Effector CD4-positive, alpha-beta T cell (primary cell): ENCODE data around the gene SH3BP5.

ENCODE experiments used
- DNase-seq: peaks from one replicate; pipeline ENCODE4 v3.0.0-alpha.2; 2020

SH3BP5 gene

DNA sequence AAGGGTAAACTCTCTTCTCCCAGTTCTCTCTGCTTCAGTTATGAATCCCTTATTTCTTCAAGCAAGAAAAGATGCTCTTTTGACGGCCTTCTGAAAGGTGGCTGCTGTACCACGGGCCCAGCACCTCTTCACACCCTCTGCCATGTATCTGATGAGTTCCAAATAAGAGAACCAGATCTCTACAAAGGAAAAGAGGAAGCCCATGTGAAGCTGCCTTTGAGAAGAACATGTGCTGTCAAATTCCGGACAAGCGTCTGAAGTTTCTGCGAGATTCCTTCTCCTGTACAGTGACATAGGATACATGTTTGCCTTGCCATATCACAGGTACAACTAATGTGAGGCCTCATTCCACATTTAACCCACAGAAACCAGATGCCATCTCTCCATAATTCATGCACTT lies 59.2 kb downstream of the SH3BP5 start:
- DNase-seq = no peak

DNA sequence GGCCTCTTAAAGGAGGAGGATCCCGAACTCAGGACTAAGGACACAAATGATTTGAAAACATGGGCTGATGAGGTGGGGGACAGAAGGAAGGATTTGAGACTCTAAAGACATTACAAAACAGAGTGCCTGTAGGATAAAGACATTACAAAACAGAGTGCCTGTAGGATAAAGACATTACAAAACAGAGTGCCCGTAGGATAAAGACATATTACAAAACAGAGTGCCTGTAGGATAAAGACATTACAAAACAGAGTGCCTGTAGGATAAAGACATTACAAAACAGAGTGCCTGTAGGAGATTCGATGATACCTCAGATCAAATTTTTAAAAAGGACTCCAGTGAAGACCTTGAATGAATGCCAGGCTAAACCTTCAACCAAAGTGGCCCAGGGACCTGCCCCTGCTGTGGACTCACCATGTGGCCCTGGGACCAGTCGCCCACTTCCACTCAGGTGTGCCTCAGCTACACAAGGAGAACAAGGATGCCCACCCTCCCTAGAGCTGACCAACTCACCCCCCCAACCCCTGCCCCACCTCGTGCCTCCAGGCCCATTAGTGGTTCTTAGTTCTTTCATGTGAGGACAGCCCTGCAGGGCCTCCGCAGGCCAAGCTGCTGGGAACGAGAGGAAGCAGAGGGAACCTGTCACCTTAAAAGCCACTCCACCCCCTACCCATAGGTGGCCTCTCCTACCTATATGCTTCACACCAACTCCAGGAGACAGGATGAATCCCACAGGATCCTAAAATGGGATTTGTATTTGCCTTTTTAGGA lies 59.8 kb downstream of the SH3BP5 start:
- DNase-seq = no peak

DNA sequence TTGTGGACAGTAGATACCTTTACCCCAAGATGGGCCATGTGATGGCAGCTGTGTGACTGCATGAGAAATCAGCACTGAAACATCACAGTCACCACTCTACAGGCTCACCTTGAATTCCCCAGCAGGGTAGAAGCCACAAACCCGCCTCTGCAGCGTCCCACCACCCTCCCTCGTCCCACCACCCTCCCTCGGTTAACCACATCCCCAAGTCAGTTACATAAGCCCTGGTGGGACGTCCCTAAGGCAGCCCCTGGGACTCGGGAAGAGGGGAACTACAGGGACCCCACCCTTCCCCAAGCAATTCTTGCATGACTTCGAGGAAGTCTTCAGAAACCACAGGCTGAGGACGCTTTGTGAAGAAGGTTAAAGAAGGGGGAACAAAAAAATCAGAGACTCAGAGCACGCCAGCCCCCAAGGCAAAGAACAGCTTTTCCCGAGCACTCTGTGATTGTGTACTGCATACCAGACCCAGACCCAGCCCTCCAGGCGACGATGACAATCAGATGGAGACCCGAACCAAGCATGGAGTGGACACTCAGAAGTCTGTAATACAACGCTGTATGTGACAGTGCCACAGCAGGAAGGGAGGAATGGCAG lies 60.5 kb downstream of the SH3BP5 start:
- peak; percentile 79 for DNase-seq

DNA sequence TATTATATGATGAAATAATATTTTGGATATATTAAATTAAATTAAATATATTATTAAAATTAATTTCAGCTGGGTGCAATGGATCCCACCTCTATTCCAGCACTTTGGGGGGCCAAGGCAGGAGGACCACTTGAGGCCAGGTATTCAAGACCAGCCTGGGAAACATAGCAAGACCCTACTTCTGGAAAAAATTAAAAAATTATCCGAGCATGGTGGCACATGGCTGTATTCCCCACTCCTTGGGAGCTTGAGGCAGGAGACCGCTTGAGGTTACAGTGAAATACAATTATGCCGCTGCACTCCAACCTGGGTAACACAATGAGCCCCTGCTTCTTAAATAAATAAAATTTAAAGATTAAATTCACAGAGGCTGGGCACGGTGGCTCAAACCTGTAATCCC lies 61.4 kb downstream of the SH3BP5 start:
- DNase-seq = no peak

DNA sequence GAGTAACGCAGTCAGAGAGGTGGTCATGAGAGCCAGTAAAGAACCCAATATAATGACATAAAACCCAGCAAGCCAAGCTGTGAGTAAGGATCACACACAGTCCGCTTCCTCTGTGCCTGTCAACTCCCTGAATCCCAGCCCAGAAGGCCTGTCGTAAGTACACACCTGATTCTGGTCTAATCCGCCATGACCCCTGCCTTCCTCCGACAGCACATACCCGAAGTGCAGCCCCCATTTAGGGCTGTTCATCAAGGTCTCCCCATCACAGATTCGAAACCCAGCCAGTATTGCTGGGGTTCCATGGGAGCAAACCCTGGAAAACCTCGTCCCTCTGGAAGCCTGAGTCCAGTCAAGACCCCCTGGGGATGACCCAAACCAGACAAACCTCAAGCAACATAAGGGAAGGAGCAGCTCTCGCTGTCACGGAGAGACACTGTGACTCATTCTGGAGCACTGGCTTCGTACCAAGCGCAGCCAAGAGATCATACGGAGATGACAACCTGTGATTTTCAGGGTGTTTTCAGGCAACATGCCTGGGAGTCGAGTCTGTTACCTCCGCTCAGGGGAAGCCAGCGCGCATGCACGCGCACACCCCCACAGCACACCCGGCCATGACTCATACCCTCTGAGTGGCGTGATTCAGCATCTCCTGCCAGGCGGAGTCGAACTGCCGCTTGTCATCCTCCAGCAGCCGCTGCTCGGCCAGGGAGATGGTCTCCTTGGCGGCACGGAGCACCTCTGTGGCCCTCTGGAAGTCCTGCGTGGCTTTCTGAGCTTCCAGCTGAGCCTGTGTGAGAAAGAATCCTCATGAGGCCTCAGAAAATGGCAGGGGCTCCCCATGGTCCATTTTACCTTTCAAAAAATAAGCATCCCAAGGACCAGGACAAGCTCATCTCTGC lies 63.0 kb downstream of the SH3BP5 start:
- DNase-seq = peak; percentile 81

DNA sequence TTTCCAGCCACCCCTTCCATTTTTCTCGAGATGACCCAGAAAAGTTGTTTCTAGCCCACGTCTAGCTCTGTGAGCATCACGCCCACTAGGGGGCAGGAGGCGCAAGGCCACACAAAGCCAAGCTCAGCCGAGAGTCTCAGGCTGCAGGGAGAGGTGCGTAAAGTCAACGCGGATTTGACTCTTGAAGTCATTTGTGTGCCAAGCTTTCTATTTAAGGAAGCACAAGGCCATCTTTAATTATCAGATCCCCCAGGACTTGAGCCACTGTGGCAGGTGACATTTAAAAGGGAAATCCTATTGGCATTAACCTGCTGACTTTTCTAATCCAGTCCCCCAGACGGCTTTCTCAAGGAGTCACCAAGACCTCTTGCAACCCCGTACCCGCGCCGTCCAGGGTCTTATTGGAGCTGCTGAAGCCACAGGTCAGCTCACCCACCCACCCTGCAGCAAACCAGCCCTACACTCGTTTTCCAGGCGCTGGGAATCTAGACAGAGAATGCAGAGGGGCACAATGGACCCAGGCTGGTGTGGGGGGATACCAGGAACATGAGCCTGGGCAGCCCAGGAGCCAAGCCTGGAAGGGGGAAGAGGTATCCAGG lies 64.3 kb downstream of the SH3BP5 start:
- DNase-seq = peak; percentile 84

- no peak for DNase-seq
Observed at GRCh38 chr3:15267502-15267901, 64.9 kb downstream of the SH3BP5 start.

DNA sequence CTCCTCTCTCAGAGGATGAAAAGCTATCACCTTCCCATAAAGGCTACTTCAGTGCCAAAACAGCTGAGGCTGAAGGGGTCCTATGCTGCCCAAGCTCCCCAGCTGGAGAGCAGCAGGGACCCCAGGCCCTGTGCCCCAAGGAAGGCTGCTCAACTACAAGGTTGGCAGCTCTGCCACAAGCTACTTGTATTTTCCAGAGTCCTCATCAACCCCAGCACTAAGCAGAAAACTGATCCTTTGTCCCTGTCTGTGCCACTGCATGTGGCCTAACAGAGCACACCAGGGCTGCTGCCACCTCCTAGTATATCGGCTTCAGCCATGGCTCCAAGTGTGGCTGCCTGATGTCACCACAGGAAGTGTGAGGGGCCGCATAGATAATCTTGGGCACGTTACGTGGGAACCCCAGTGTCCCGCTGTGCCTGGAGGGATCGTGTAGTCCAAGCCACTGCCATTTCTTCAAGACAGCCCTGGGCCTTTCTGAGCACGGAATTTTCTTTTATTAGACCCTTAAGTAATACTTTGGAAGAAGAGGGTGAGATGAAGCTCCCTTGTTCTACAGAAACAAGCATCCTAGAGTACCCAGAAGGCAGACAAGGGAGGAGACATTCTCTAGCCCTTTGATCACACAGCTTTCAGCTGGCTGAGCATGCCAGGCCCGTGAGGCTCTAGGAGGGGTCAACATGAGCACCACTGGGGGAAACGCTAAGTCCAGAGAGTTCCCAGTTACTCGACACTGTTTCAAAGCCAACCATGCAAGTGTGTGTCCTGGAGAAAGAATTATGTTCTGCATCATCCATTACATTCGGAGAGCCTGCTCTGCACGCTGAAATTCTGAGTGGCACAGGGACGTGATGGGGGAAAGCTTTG lies 65.6 kb downstream of the SH3BP5 start:
- DNase-seq = no peak

- no peak for DNase-seq
Observed at GRCh38 chr3:15265655-15266509, 66.5 kb downstream of the SH3BP5 start.

GRCh38 chr3:15264486-15264885 lies 67.9 kb downstream of the SH3BP5 start:
- DNase-seq = no peak

GRCh38 chr3:15263926-15264325 lies 68.5 kb downstream of the SH3BP5 start:
- no peak for DNase-seq

DNA sequence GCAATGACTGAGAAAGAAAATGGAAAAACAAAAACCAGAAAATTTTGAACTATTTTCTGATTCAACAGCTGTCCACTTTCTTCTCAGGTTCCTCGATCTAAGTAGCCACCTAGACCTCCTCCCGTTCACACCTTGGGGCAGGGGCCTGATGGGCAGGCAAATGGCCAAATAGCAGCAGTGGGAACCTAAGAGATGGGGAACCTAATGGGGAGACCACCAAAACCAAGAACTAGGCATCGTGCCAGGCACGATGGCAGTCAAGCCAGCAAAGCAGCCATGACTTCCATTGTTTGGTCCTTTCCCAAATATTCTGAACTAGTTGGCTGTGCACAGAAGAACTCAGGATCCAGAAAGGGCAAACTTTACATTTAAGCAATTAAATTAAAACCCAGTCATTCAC lies 69.3 kb downstream of the SH3BP5 start:
- DNase-seq = no peak

DNA sequence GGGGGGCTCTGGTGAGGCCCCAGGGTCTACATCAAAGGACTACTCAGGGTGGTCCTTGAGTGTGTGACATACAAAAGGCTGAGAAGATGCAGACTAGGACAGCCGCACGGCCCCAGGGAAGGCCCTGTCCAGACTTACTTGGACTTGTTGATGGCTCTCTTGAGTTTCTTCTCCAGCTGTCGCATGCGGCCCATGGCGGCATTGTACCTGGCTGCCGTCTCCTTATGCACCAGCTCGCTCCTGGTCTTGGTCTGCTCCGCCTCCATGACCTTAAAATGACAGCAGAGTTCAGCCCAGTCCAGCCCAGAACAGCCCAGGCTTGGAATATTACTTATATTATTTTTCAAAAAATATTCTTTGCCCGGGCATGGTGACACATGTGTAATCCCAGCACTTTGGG lies 70.4 kb downstream of the SH3BP5 start:
- DNase-seq = no peak

DNA sequence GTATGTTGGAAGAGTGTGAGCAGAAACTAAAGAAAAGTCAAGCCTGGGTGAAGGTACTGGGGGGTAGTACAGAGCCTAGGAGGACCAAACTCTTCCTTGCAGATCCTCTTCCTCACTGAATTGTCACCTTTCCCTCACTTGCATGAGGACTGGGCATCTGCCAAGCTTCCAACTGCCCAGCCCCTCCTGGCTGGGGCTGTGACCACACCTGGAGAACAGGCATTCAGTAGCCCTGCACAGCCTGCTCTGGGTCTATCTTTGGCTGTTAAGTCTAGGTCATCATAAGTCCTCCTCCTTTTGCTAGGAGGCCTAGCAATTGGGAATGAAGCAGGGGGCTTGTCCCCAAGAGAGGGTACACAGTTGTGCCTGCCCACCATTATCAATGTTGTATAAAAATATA lies 71.1 kb downstream of the SH3BP5 start:
- no peak for DNase-seq

- no peak for DNase-seq
Observed at GRCh38 chr3:15260531-15260930, 71.9 kb downstream of the SH3BP5 start.

GRCh38 chr3:15258720-15259119 lies 73.7 kb downstream of the SH3BP5 start:
- DNase-seq = no peak

DNA sequence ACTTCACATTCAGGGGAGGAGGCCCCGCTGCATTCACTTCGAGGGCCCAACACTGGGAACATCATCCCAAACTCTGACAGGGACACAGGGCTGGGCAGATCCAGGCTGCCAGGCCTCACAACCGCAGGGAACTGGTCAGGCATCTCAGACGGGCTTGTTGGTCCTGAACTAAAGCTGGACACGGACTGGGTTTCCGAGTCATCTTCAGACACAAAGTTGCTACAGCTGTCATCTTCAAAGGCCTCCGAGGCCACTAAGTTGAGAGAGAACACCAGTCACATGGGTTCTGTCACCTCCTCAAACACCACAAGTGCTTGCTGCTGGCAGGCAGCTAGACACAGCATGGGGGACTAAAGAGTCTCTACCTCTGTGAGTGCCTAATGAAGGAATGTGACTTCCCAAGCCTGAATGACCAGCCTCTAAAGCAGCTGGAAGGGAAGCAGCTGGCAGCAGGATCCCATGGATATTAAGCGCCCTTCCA lies 75.5 kb downstream of the SH3BP5 start:
- DNase-seq = no peak

- DNase-seq = no peak
Observed at GRCh38 chr3:15255215-15255614, 77.2 kb downstream of the SH3BP5 start.

GRCh38 chr3:15253023-15253697 lies 79.2 kb downstream of the SH3BP5 start:
- no peak for DNase-seq

- DNase-seq = no peak
Observed at GRCh38 chr3:15246186-15246585, 86.2 kb downstream of the SH3BP5 start.
